Measurements from ENCODE around the gene NAA10.

GRCh38 chrX:153922932-153923857, 11.6 kb downstream of the NAA10 start:
- peak; percentile 26 for TF ChIP-seq CTCF (conservative IDR thresholded peaks at IDR 0.05; ENCODE audit: low read length)
- TF ChIP-seq EZH2phosphoT487 (IDR thresholded peaks at IDR 0.05; ENCODE audit: borderline replicate concordance) = no peak

All from Loucy (cell line).